ENCODE measurements around the gene SNX12.
A peak's percentile ranks its signal among the peaks of the same experiment; 100 is the strongest.
"Not testable (repeated sequence)": the region's sequence is repeated elsewhere in the genome, so short reads cannot be mapped to it uniquely, and the experiment has no call there.

Gene SNX12

DNA sequence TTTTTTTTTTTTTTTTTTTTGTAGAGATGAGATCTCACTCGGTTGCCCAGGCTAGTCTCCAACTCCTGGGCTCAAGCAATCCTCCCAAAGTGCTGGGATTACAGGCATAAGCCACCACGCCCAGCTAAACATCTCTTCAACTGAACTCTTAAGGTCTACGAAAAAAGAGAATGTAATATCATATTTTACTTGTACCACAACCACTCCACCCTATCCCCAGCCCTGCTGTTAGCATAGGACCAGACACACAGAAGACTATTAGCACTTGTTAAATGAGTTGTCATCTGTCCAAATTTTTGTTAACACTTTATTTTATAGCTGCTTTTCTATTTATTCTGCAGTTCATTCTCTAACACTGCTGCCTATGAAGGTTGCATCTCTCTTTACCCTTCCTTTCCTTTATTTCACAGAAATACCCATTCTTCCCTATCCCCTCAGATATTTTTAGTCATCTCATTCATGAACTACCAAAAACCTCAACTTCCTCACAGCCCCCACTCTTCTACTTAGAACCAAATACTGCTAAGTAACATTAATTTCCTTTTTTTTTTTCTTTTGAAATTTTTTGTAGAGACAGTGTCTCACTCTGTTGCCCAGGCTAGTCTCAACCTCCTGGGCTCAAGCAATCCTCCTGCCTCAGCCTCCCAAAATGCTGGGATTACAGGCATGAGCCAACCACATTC lies 10.1 kb downstream of the SNX12 start:
- Mint-ChIP-seq H3K27me3 (no peaks in the 10 kb centered on the region), H3K36me3 (ENCODE audit: low read depth) (peaks cover 27% of the 10 kb centered on the region), H3K4me1 (peaks cover 42% of the 10 kb centered on the region), H3K27ac (peak overlapping the region; percentile 26), H3K4me3 (no peak overlapping the region), H3K9me3 (no peaks in the 10 kb centered on the region)
- no peak for ATAC-seq
- no peak for DNase-seq

DNA sequence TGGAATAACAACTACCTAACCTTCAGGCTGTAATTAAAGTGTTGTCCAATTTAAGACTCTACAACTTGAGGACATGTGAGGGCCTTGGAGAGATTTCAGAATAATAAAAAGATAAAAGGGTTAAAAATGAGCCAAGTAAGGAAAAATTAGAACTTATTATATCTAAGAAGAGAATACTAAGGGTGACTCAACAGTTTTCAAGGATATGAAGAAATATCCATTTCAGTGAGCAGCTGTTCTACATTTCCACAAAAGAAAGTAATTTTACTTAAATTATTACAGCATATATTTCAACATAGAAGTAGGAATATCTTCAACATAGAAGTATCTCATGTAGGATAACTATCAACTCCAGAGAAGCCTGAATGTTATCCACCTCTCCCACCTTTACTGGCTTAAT lies 11.3 kb downstream of the SNX12 start:
- H3K4me3 Mint-ChIP-seq = no peak overlapping the region
- H3K9me3 Mint-ChIP-seq = no peaks in the 10 kb centered on the region
- H3K36me3 Mint-ChIP-seq (ENCODE audit: low read depth) = peaks cover 21% of the 10 kb centered on the region
- H3K27ac Mint-ChIP-seq = no peak overlapping the region
- peaks cover 42% of the 10 kb centered on the region for H3K4me1 Mint-ChIP-seq
- ATAC-seq (no peak), DNase-seq (no peak)
- H3K27me3 Mint-ChIP-seq = no peaks in the 10 kb centered on the region

DNA sequence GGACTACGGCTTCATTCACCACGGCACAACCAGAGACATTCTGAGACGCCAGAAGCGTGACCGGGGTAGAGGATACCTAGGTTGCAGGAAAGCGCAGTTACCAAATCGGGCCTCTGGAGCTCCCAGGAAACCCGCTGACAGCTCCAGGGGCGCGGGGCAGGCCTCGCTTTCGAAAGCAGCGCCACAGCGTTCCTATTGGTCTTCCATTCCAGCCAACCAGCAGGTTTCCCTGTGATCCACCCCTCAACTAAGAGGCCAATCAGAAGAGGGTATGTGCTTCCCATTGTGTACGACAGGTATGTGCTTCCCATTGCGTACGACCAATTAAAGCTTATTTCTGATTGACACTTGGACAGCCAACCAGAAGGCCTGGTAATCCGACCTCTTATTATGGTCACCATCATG lies 14.9 kb downstream of the SNX12 start:
- no peaks in the 10 kb centered on the region for H3K27me3 Mint-ChIP-seq
- H3K4me1 Mint-ChIP-seq = peaks cover 18% of the 10 kb centered on the region
- DNase-seq (no peak), ATAC-seq (no peak)
- H3K4me3 Mint-ChIP-seq = no peak overlapping the region
- peaks cover 8% of the 10 kb centered on the region for H3K36me3 Mint-ChIP-seq (ENCODE audit: low read depth)
- H3K9me3 Mint-ChIP-seq = no peaks in the 10 kb centered on the region
- H3K27ac Mint-ChIP-seq = no peak overlapping the region

DNA sequence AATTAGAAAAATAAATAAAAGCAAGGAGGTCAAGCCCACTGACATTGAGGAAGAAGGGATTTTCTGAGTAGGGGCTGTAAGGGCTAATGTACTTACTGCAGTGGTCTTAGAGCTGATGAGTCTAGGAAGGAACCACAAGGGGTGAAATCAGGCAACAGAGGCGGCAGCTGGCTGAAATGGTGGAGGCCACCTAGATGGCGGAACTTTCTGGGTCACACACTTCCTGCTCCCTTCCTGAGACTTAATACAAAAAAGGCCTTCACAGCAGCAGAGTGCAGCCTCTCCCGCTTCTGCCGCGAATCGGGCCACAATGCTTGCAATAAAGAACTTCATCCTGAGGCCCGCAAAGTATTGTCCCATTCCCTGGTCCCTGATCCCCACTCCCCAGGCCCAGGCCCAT lies 15.4 kb downstream of the SNX12 start:
- peaks cover 13% of the 10 kb centered on the region for H3K4me1 Mint-ChIP-seq
- no peaks in the 10 kb centered on the region for H3K9me3 Mint-ChIP-seq
- H3K36me3 Mint-ChIP-seq (ENCODE audit: low read depth) = peaks cover 3% of the 10 kb centered on the region
- H3K27ac Mint-ChIP-seq = no peak overlapping the region
- DNase-seq (no peak), ATAC-seq (no peak)
- H3K27me3 Mint-ChIP-seq = no peaks in the 10 kb centered on the region
- H3K4me3 Mint-ChIP-seq = no peak overlapping the region

DNA sequence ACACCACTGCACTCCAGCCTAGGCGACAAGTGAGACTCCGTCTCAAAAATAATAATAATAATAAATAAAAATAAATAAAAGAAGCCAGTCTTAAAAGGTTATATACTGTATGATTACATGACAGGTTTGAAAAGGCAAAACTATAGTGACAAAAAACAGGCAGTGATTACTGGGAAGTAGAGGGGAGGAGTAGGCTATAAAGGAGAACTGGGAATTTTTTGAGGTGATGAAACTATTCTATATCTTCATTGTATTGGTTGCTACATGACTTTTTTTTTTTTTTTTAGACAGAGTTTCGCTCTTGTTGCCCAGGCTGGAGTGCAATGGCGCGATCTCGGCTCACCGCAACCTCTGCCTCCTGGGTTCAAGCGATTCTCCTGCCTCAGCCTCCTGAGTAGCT lies 20.2 kb downstream of the SNX12 start:
- H3K27me3 Mint-ChIP-seq; H3K27ac Mint-ChIP-seq; DNase-seq; H3K36me3 Mint-ChIP-seq (ENCODE audit: low read depth); ATAC-seq; H3K4me3 Mint-ChIP-seq; H3K9me3 Mint-ChIP-seq; H3K4me1 Mint-ChIP-seq: not testable (repeated sequence)

DNA sequence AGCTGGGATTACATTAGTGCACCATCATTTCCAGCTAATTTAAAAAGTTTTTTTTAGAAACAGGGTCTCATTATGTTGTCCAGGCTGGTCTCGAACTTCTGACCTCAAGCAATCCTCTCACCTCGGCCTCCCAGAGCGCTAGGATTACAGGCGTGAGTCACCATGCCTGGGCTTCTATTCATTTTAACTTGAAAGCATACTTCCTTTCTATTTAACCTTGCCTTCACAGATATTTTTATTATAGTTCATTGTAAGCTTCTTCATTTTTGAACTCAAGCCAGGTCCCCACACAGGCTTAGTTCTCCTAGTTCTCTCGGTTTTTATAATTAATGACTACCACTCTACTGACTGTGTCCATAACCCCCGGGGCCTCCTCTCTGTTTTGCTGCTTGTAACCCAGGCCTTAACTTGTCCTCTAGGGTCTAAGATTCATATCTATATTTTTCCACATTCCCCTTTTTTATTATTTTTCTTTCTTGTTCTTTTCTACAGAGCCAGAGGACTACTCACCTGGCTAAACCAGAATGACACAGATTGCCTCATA lies 50.7 kb downstream of the SNX12 start:
- H3K27me3 Mint-ChIP-seq = no peaks in the 10 kb centered on the region
- no peak overlapping the region for H3K4me3 Mint-ChIP-seq
- ATAC-seq (no peak), DNase-seq (no peak)
- no peaks in the 10 kb centered on the region for H3K36me3 Mint-ChIP-seq (ENCODE audit: low read depth)
- H3K4me1 Mint-ChIP-seq = no peaks in the 10 kb centered on the region
- H3K9me3 Mint-ChIP-seq = no peaks in the 10 kb centered on the region
- H3K27ac Mint-ChIP-seq = no peak overlapping the region
